IMR-90 (cell line): ENCODE results near the gene NPY4R2. TPM values are rescaled to one million over a fixed set of nuclear protein-coding genes. Genes with fewer than 3 reads are reported as not detected.
"Not testable (repeated sequence)": the region's sequence is repeated elsewhere in the genome, so short reads cannot be mapped to it uniquely, and the experiment has no call there.

Experiments
- ATAC-seq: fragments of 200-7000 bp; cut with Tn5 transposase; 2 replicates; pipeline ENCODE4 v1.9.1; 2020; ENCODE audit warnings: low read depth, mild to moderate bottlenecking, moderate library complexity
- BruUV-seq: library from RNA; stranded (reverse); fragments of 400-500 nt; replicated peaks from 2 replicates; lab custom pipeline; 2021; lab: Mats Ljungman, UMichigan
- CTCF ChIA-PET: fragments of 300-600 bp; formaldehyde crosslinking; extraction: SDS; loops from one replicate; lab custom pipeline; 2021; ENCODE audit warnings: antibody characterized with exemption; lab: Yijun Ruan, JAX
- POLR2A ChIA-PET: fragments of 300-600 bp; sonication (Branson Sonifier 250); formaldehyde crosslinking; loops from one replicate; lab custom pipeline; 2022; ENCODE audit warnings: antibody characterized with exemption; ENCODE audit not compliant: unreplicated experiment; lab: Charles Lee
- DNase-seq: peaks from one replicate; pipeline ENCODE4 v3.0.0; 2013
- H2AFZ ChIP-seq: replicated peaks from 2 replicates; pipeline ENCODE3; 2013; ENCODE audit warnings: low read length, mild to moderate bottlenecking; ENCODE audit not compliant: poor library complexity
- H2AK5ac ChIP-seq: 2 replicates; pipeline ENCODE4 v1.6.1; 2013; ENCODE audit warnings: low read depth, low read length, inconsistent platforms
- H2AK9ac ChIP-seq: replicated peaks from 2 replicates; pipeline ENCODE3; 2013; ENCODE audit warnings: mild to moderate bottlenecking, low read depth, low read length, moderate library complexity; ENCODE audit not compliant: poor library complexity
- H2BK120ac ChIP-seq: 2 replicates; pipeline ENCODE4 v1.6.1; 2013; ENCODE audit warnings: low read depth, low read length, inconsistent platforms
- H2BK15ac ChIP-seq: 3 replicates; pipeline ENCODE4 v1.6.1; 2013; ENCODE audit warnings: low read depth, low read length, inconsistent platforms
- H2BK20ac ChIP-seq: 2 replicates; pipeline ENCODE4 v1.6.1; 2013; ENCODE audit warnings: low read depth, mild to moderate bottlenecking, inconsistent platforms, low read length, moderate library complexity
- H2BK5ac ChIP-seq: 2 replicates; pipeline ENCODE4 v1.6.1; 2013; ENCODE audit warnings: mild to moderate bottlenecking, low read depth, low read length, inconsistent platforms; ENCODE audit not compliant: poor library complexity, severe bottlenecking
- H3K14ac ChIP-seq: replicated peaks from 2 replicates; pipeline ENCODE4 v1.6.1; 2013; ENCODE audit warnings: low read depth, low read length, inconsistent platforms
- H3K18ac ChIP-seq: 2 replicates; pipeline ENCODE4 v1.6.1; 2013; ENCODE audit warnings: low read depth, low read length, control low read depth
- H3K23ac ChIP-seq: 2 replicates; pipeline ENCODE4 v1.6.1; 2013; ENCODE audit warnings: low read depth, low read length, inconsistent platforms
- H3K27ac ChIP-seq: 2 replicates; pipeline ENCODE4 v1.5.1; 2013; ENCODE audit warnings: mild to moderate bottlenecking, control low read depth, low read length; ENCODE audit not compliant: insufficient read depth
- H3K27me3 ChIP-seq: 2 replicates; pipeline ENCODE4 v1.6.1; 2013; ENCODE audit warnings: low read length; ENCODE audit not compliant: control insufficient read depth, insufficient read depth
- H3K36me3 ChIP-seq: 2 replicates; pipeline ENCODE4 v1.6.1; 2013; ENCODE audit warnings: low read length, mixed read lengths; ENCODE audit not compliant: control insufficient read depth, insufficient read depth
- H3K4ac ChIP-seq: 2 replicates; pipeline ENCODE4 v1.6.1; 2013; ENCODE audit warnings: low read depth, low read length, inconsistent platforms
- H3K4me1 ChIP-seq: 2 replicates; pipeline ENCODE4 v1.6.1; 2013; ENCODE audit warnings: low read length, mixed read lengths; ENCODE audit not compliant: control insufficient read depth, insufficient read depth
- H3K4me2 ChIP-seq: 2 replicates; pipeline ENCODE4 v1.6.1; 2013; ENCODE audit warnings: low read depth, mild to moderate bottlenecking, control low read depth, low read length, moderate library complexity
- H3K4me3 ChIP-seq: 2 replicates; pipeline ENCODE4 v1.5.1; 2013; ENCODE audit warnings: low read depth, mild to moderate bottlenecking, control low read depth, low read length, moderate library complexity; ENCODE audit not compliant: insufficient read depth
- H3K56ac ChIP-seq: 2 replicates; pipeline ENCODE4 v1.6.1; 2013; ENCODE audit warnings: low read length, inconsistent platforms; ENCODE audit not compliant: insufficient read depth; ENCODE audit errors: extremely low read depth
- H3K79me1 ChIP-seq, 2 experiments: 2 replicates each; pipeline ENCODE4 v1.6.1; 2013; ENCODE audit warnings: low read length in 2 of 2, inconsistent platforms in 1 of 2, low read depth in 1 of 2
- H3K9ac ChIP-seq: 2 replicates; pipeline ENCODE4 v1.6.1; 2013; ENCODE audit warnings: low read depth, low read length, control low read depth
- H3K9me1 ChIP-seq: 2 replicates; pipeline ENCODE4 v1.6.1; 2013; ENCODE audit warnings: low read length, inconsistent platforms; ENCODE audit not compliant: insufficient read depth
- H3K9me3 ChIP-seq: 2 replicates; pipeline ENCODE4 v1.6.1; 2013; ENCODE audit warnings: low read length; ENCODE audit not compliant: control insufficient read depth, insufficient read depth
- H4K20me1 ChIP-seq: 2 replicates; pipeline ENCODE4 v1.6.1; 2013; ENCODE audit warnings: low read length, inconsistent platforms; ENCODE audit not compliant: insufficient read depth
- H4K5ac ChIP-seq: 2 replicates; pipeline ENCODE4 v1.6.1; 2013; ENCODE audit warnings: mild to moderate bottlenecking, low read depth, low read length, control low read depth
- H4K8ac ChIP-seq, 2 experiments: 2 replicates each; pipeline ENCODE4 v1.6.1; 2013; ENCODE audit warnings: low read depth in 2 of 2, low read length in 2 of 2, control low read depth in 1 of 2, inconsistent platforms in 1 of 2
- H4K91ac ChIP-seq: 2 replicates; pipeline ENCODE4 v1.6.1; 2013; ENCODE audit warnings: low read depth, low read length, inconsistent platforms; ENCODE audit not compliant: insufficient read depth
- WGBS, 2 experiments: methylation state at CpG; one replicate each; pipeline versions ENCODE4 v1.1.5 to v1.1.7; 2013; ENCODE audit warnings: missing lambda C conversion rate in 2 of 2; ENCODE audit not compliant: insufficient read length in 1 of 2; ENCODE audit errors: extremely low coverage in 2 of 2; 5-methylcytosine and 5-hydroxymethylcytosine counted together
- dilution Hi-C: fragments of 300-500 bp; cut with HindIII; formaldehyde crosslinking; loops from one replicate; pipeline ENCODE4 v1.14.3; 2018; ENCODE audit warnings: low sequenced_read_pairs; ENCODE audit not compliant: unreplicated experiment
- in situ Hi-C: fragments of 300-500 bp; cut with MboI; formaldehyde crosslinking; loops from 3 replicates; pipeline ENCODE4 v1.14.3; 2019; ENCODE audit warnings: low sequenced_read_pairs, inconsistent platforms, mixed read lengths
- intact Hi-C: fragments of 100-400 bp; cut with micrococcal nuclease; formaldehyde crosslinking; loops from 2 replicates; pipeline ENCODE4 v1.10.0; 2022
- polyA plus RNA-seq, 3 experiments: library from polyadenylated mRNA; depleted of rRNA; stranded (reverse); fragments of >200 nt; gene quantifications; 2 replicates each; pipeline ENCODE4 v1.2.3, GENCODE V29; 2012; ENCODE audit warnings: low replicate concordance in 1 of 3
- total RNA-seq: library from RNA; depleted of rRNA; stranded (reverse); fragments of >200 nt; gene quantifications from 2 replicates; pipeline ENCODE4 v1.2.3, GENCODE V29; 2012

The NPY4R2 gene
- total and polyA plus RNA-seq, 2 of the 4 experiments (the other 2 are of a cell fraction) = 0.36 to 0.38 TPM

DNA sequence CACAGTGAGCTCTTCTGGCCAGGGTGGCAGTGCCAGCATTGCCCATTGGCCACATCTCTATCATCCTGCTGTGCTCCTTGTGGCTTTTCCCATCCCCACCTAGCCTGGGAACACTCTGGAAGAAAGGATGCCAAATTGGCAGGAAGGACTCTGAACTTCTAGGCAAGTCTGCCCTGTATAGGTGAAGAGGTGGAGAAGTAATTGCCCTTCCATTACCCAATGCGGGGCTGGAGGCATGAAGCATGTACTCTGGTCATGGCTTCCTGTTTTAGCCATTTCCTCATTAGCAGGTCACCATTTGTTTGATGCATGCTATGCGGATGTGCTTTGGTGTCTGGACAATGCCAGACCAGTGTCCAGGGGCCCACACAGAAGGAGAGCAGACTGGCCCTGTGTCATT, 32.1 kb upstream of the NPY4R2 start:
- BruUV-seq, ATAC-seq, POLR2A ChIA-PET: not testable (repeated sequence)

DNA sequence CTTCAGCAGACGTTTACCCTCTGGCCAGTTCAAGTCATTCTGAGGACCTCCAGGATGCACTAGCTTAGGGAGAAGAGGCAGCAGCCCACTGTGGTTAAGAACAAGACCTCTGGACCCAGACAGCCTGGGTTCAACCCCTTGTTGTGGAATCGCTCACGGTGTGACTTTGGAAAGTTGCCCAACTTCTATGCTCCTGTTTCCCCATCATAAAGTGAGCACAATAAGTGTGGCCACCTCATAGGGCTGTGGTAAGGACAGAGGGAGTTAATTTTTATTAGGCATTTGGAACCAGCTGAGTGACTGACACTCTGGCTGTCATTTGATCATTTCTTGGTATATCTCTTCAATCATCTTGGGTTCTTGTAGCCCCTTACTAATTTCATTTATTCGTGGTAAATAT, 31.6 kb upstream of the NPY4R2 start:
- H3K9me1 ChIP-seq, H4K91ac ChIP-seq, H2AFZ ChIP-seq, H3K14ac ChIP-seq, intact Hi-C loops, H4K20me1 ChIP-seq, dilution Hi-C loops, DNase-seq, H2BK20ac ChIP-seq, in situ Hi-C loops, H3K9ac ChIP-seq, H4K8ac ChIP-seq, H3K4me1 ChIP-seq, H3K9me3 ChIP-seq, H3K18ac ChIP-seq, H2BK5ac ChIP-seq, H2BK120ac ChIP-seq, CTCF ChIA-PET, H3K4me3 ChIP-seq, H3K4me2 ChIP-seq, H3K27ac ChIP-seq, H3K56ac ChIP-seq, BruUV-seq, H2AK9ac ChIP-seq, H3K27me3 ChIP-seq, H3K79me1 ChIP-seq, H4K5ac ChIP-seq, H2AK5ac ChIP-seq, POLR2A ChIA-PET, H3K23ac ChIP-seq, H2BK15ac ChIP-seq, H3K36me3 ChIP-seq, H3K4ac ChIP-seq, ATAC-seq: not testable (repeated sequence)
- no CpG with 5 or more reads among the region's 4 CpGs for WGBS, 2 experiments

More for the DNA sequence above, 32.1 kb upstream of the NPY4R2 start:
- H2BK5ac ChIP-seq, H4K91ac ChIP-seq, H3K79me1 ChIP-seq, in situ Hi-C loops, H2BK20ac ChIP-seq, DNase-seq, intact Hi-C loops, H4K8ac ChIP-seq, H3K4me1 ChIP-seq, CTCF ChIA-PET, H2BK15ac ChIP-seq, H2AFZ ChIP-seq, H3K56ac ChIP-seq, dilution Hi-C loops, H2AK5ac ChIP-seq, H3K27ac ChIP-seq, H3K4ac ChIP-seq, H3K9ac ChIP-seq, H3K4me2 ChIP-seq, H3K9me1 ChIP-seq, H3K36me3 ChIP-seq, H4K20me1 ChIP-seq, H2BK120ac ChIP-seq, H3K23ac ChIP-seq, H4K5ac ChIP-seq, H3K4me3 ChIP-seq, H3K14ac ChIP-seq, H3K18ac ChIP-seq, H2AK9ac ChIP-seq, H3K9me3 ChIP-seq, H3K27me3 ChIP-seq: not testable (repeated sequence)
- no CpG with 5 or more reads among the region's 2 CpGs for WGBS, 2 experiments
